Measurements from ENCODE around the gene AEN. TPM values are rescaled to one million over a fixed set of nuclear protein-coding genes. Genes with fewer than 3 reads are reported as not detected.

Gene AEN
- total RNA-seq = 10 to 100 TPM in 3 of 4 donors, 1 to 10 TPM in 1; 7.6 to 60.2 (median 25.2) TPM

- DNase-seq (ENCODE audit: low spot score) (peak; percentile 79), ATAC-seq (ENCODE audit: low FRiP score) (peak; percentile 94)
- TF ChIP-seq, protein P1, sequence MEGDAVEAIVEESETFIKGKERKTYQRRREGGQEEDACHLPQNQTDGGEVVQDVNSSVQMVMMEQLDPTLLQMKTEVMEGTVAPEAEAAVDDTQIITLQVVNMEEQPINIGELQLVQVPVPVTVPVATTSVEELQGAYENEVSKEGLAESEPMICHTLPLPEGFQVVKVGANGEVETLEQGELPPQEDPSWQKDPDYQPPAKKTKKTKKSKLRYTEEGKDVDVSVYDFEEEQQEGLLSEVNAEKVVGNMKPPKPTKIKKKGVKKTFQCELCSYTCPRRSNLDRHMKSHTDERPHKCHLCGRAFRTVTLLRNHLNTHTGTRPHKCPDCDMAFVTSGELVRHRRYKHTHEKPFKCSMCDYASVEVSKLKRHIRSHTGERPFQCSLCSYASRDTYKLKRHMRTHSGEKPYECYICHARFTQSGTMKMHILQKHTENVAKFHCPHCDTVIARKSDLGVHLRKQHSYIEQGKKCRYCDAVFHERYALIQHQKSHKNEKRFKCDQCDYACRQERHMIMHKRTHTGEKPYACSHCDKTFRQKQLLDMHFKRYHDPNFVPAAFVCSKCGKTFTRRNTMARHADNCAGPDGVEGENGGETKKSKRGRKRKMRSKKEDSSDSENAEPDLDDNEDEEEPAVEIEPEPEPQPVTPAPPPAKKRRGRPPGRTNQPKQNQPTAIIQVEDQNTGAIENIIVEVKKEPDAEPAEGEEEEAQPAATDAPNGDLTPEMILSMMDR (IDR thresholded peaks at IDR 0.05) = no peak
Observed at GRCh38 chr15:88620995-88621772, at the start of gene AEN. Gene AEN, plus strand, starts transcription at chr15:88621340. Its CDS starts 4,870 bp downstream, at chr15:88626210.

DNA sequence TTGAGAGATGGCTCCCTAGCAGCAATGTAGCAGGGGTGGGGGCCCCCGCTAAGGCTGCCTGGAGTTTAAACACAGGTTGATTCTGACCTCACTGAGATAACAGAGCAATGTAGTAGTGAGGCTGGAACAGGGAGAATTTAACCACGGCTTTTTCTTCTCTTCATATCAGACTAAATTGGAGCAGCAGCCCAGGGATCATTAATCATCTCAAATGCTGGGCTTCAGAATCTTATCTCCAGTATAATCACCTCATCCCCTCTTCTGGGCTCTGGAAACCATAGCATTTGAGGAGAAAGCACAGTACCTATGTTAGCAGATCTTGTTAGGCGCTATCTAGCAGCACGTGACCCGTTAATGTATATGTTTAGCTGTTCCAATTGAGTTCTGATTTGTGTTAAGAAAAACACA lies 49.3 kb upstream of the AEN start:
- TF ChIP-seq, protein P1 (IDR thresholded peaks at IDR 0.05) = no peak
- DNase-seq (ENCODE audit: low spot score) (no peak), ATAC-seq (ENCODE audit: low FRiP score) (no peak)

DNA sequence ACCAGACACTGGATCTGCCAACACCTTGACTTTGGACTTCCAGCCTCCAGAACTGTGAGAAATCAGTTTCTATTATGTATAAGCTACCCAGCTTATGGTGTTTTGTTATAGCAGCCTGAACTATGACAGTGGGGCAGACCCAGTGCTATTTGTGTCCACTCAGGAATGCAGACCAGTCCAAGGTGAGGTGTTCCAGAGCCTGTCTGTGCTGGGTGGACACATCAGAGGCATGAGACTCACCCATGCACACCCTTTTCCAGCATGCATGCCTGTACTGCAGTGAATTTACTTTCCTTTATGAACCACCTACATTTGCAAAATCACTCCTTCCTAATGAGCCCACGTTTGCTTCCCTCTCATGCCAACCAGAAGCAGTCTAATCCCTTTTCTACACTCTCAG lies 47.1 kb upstream of the AEN start:
- no peak for DNase-seq (ENCODE audit: low spot score)
- ATAC-seq (ENCODE audit: low FRiP score) = no peak
- TF ChIP-seq, protein P1 (IDR thresholded peaks at IDR 0.05) = no peak

DNA sequence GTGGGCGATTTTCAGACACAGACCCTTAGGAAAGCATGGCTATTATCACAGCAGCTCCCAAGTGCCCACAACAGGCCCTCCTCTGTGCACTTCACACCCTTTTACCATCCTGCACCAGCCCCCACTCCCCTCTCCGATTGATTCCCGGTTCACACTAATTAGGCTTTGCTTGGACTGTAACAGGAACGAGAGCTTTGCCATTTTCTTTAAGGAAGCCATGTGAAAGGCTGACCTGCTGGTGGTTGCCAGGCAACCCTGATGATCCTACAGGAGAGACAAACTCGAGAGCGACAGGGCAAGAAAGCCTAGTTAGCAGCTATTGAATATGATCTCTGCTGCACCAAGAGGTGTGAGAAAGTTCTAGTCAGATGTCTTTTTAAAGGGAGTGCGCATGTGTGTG lies 46.5 kb upstream of the AEN start:
- TF ChIP-seq, protein P1 (IDR thresholded peaks at IDR 0.05) = no peak
- no peak for ATAC-seq (ENCODE audit: low FRiP score)
- no peak for DNase-seq (ENCODE audit: low spot score)

- ATAC-seq (ENCODE audit: low FRiP score) = no peak
- TF ChIP-seq, protein P1 (IDR thresholded peaks at IDR 0.05) = no peak
- DNase-seq (ENCODE audit: low spot score) = no peak
Observed at GRCh38 chr15:88579322-88579721, 41.8 kb upstream of the AEN start.

- no peak for ATAC-seq (ENCODE audit: low FRiP score)
Observed at GRCh38 chr15:88580532-88580931, 40.6 kb upstream of the AEN start.

More at GRCh38 chr15:88580532-88580931, 40.6 kb upstream of the AEN start:
- TF ChIP-seq, protein P1 (IDR thresholded peaks at IDR 0.05) = no peak
- DNase-seq (ENCODE audit: low spot score) = no peak

All from omental fat pad (tissue), 4 donors.